Measurements from ENCODE around the gene FBLN2. TPM values are rescaled to one million over a fixed set of nuclear protein-coding genes. Genes with fewer than 3 reads are reported as not detected.

FBLN2 gene
- total RNA-seq, 4 donors from 2014 or later = 130 to 244 (median 136) TPM

GRCh38 chr3:13501958-13502790 lies 46.8 kb upstream of the FBLN2 start:
- Histone ChIP-seq H3K27ac (replicated peaks in 1 of 4) (no peak overlapping the region), H3K9me3 (no peaks in the 10 kb centered on the region), H3K27me3 (no peaks in the 10 kb centered on the region), H3K36me3 (peaks cover 4 to 61% (median 22%) of the 10 kb centered on the region in 4 donors), H3K4me1 (peaks cover 0 to 11% (median under 1%) of the 10 kb centered on the region in 4 donors), H3K4me3 (no peak overlapping the region)
- TF ChIP-seq POLR2A (IDR thresholded peaks at IDR 0.05; ENCODE audit: low read depth) (no peak), CTCF (IDR thresholded peaks at IDR 0.05) (no peak), EP300 (IDR thresholded peaks at IDR 0.05) (no peak), POLR2AphosphoS5 (IDR thresholded peaks at IDR 0.05) (no peak)
- intact Hi-C loops (cut with DNase I) = no loop called here
- 97% methylated on average over 16 of the region's 18 CpGs for WGBS
- no peak for DNase-seq (ENCODE audit: extremely low spot score)

- Histone ChIP-seq H3K4me3 (no peak overlapping the region), H3K36me3 (peaks cover 4 to 61% (median 22%) of the 10 kb centered on the region in 4 donors), H3K27ac (replicated peaks in 1 of 4) (no peak overlapping the region), H3K9me3 (no peaks in the 10 kb centered on the region), H3K27me3 (no peaks in the 10 kb centered on the region), H3K4me1 (peaks cover 0 to 13% (median 5%) of the 10 kb centered on the region in 4 donors)
- WGBS = 99% methylated on average over 8 of the region's 8 CpGs
- no peak for TF ChIP-seq CTCF (IDR thresholded peaks at IDR 0.05)
- no peak for TF ChIP-seq POLR2AphosphoS5 (IDR thresholded peaks at IDR 0.05)
- no peak for TF ChIP-seq POLR2A (IDR thresholded peaks at IDR 0.05; ENCODE audit: low read depth)
- TF ChIP-seq EP300 (IDR thresholded peaks at IDR 0.05) = no peak
- no peak for DNase-seq (ENCODE audit: extremely low spot score)
- intact Hi-C loops (cut with DNase I) = no loop called here
These were observed 46.2 kb upstream of the FBLN2 start for GRCh38 chr3:13502791-13503060.

- no peak for TF ChIP-seq POLR2A (IDR thresholded peaks at IDR 0.05; ENCODE audit: low read depth)
- no peak for TF ChIP-seq CTCF (IDR thresholded peaks at IDR 0.05)
- no peak for TF ChIP-seq POLR2AphosphoS5 (IDR thresholded peaks at IDR 0.05)
- TF ChIP-seq EP300 (IDR thresholded peaks at IDR 0.05) = no peak
- no peak for DNase-seq (ENCODE audit: extremely low spot score)
- WGBS = 86% methylated on average over 9 of the region's 23 CpGs
- Histone ChIP-seq H3K36me3 (peaks cover 4 to 52% (median 16%) of the 10 kb centered on the region in 4 donors), H3K27ac (replicated peaks in 1 of 4) (no peak overlapping the region), H3K4me3 (no peak overlapping the region), H3K27me3 (no peaks in the 10 kb centered on the region), H3K4me1 (peaks cover 0 to 19% (median 11%) of the 10 kb centered on the region in 4 donors), H3K9me3 (no peaks in the 10 kb centered on the region)
- intact Hi-C loops (cut with DNase I) = no loop called here
These were observed 44.6 kb upstream of the FBLN2 start for GRCh38 chr3:13504161-13504831.

DNA sequence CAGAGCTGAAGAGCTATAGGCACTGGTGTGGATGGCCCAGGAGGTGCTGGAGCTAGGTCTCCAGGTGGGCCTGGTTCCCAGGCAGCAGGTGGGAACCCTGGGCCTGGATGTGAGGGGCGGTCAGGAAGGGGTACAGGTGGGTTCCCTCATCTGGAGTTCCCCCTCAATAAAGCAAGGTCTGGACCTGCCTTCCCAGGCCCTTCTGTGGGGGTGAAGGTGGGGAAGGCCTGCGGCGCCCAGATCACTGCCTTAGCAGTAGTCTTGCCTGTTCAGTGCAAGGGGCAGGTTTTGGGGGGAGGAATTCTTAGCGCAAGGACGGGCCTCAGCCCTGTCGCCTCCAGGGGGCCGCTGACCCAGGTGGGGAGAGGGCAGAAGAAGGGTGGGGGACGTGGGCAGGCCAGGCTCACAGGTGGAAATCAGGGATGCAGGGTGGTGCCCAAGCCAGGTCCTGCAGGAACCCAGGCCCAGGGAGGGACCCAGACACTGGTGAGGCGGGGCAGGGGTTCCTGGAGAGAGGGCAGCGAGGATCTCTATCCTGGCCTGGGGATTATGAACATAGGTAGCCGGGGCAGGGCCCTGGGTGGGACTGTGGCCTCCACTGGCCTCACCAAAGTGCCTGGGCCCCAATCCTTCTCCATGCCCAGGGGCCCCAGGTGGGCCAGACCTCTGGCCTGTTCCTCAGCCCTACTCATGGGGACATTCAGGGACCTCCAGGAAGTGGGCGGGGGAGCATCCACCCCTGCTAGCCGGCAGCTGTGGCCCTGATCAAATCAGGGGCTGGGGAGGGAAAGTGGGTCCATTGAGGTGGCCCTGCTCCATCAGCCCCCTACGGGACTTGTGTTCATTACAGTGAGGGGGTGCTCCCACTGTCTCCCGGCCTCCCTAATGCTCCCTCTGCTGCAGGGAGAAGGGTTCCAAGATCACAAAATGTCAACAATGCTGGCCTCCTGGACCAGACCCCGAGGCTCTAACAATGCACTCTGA lies 43.5 kb upstream of the FBLN2 start:
- Histone ChIP-seq H3K27ac (replicated peaks in 1 of 4) (no peak overlapping the region), H3K4me3 (no peak overlapping the region), H3K4me1 (peaks cover 0 to 13% (median 10%) of the 10 kb centered on the region in 4 donors), H3K27me3 (no peaks in the 10 kb centered on the region), H3K36me3 (peaks cover 4 to 47% (median 13%) of the 10 kb centered on the region in 4 donors), H3K9me3 (no peaks in the 10 kb centered on the region)
- DNase-seq (ENCODE audit: extremely low spot score) = no peak
- TF ChIP-seq POLR2A (IDR thresholded peaks at IDR 0.05; ENCODE audit: low read depth) (no peak), EP300 (IDR thresholded peaks at IDR 0.05) (no peak), CTCF (IDR thresholded peaks at IDR 0.05) (no peak), POLR2AphosphoS5 (IDR thresholded peaks at IDR 0.05) (no peak)
- intact Hi-C loops (cut with DNase I) = no loop called here
- 94% methylated on average over 12 of the region's 16 CpGs for WGBS

Data from esophagus muscularis mucosa (tissue), 4 donors.